GM19438 (cell line): ENCODE measurements around the gene CA11.

ENCODE experiments used
- ATAC-seq: cut with Tn5 transposase; IDR thresholded peaks from one replicate; pipeline ENCODE4 v1.9.1; 2021; ENCODE audit warnings: low read depth; ENCODE audit not compliant: unreplicated experiment

CA11 gene

GRCh38 chr19:48631225-48631624 is 14.8 kb downstream of the CA11 start:
- ATAC-seq: no peak

- ATAC-seq: no peak
Measured at GRCh38 chr19:48630296-48631063, 15.5 kb downstream of the CA11 start.

GRCh38 chr19:48629599-48630295 is 16.2 kb downstream of the CA11 start:
- no peak for ATAC-seq

GRCh38 chr19:48629297-48629598 is 16.7 kb downstream of the CA11 start:
- no peak for ATAC-seq

GRCh38 chr19:48628486-48629296 is 17.3 kb downstream of the CA11 start:
- ATAC-seq: no peak

GRCh38 chr19:48627865-48628314 is 18.1 kb downstream of the CA11 start:
- ATAC-seq: no peak

GRCh38 chr19:48627201-48627864 is 18.7 kb downstream of the CA11 start:
- no peak for ATAC-seq

GRCh38 chr19:48625891-48626327 is 20.1 kb downstream of the CA11 start:
- no peak for ATAC-seq

GRCh38 chr19:48624791-48625723 is 20.9 kb downstream of the CA11 start:
- ATAC-seq: no peak

- peak; percentile 59 for ATAC-seq
Measured at GRCh38 chr19:48624067-48624594, 21.9 kb downstream of the CA11 start.

- no peak for ATAC-seq
Measured at GRCh38 chr19:48623556-48624066, 22.4 kb downstream of the CA11 start.

- ATAC-seq: no peak
Measured at GRCh38 chr19:48619692-48620585, 26.0 kb downstream of the CA11 start.

- ATAC-seq: peak; percentile 79
Measured at GRCh38 chr19:48618916-48619691, 26.9 kb downstream of the CA11 start, which contains the start of the genes RPL18 and SPHK2. TSS of gene RPL18 (minus strand) at chr19:48619178. CDS start at chr19:48619143, 35 bp downstream. TSS of gene SPHK2 (plus strand) at chr19:48619506. CDS start at chr19:48620515, 1,009 bp downstream.

- ATAC-seq: no peak
Measured at GRCh38 chr19:48618278-48618915, 27.6 kb downstream of the CA11 start.

GRCh38 chr19:48617146-48617937 is 28.6 kb downstream of the CA11 start:
- no peak for ATAC-seq

- no peak for ATAC-seq
Measured at GRCh38 chr19:48616491-48617056, 29.4 kb downstream of the CA11 start.
